Keratinocyte (primary cell): ENCODE data around the gene PKN2.

Source experiments
- CTCF ChIP-seq, 3 experiments: IDR thresholded peaks in 1 of 3; conservative IDR thresholded peaks in 1 of 3; optimal IDR thresholded peaks in 1 of 3; 2 replicates in 2 of 3; 3 replicates in 1 of 3; pipeline versions ENCODE3 to v1.5.1; 2011; ENCODE audit warnings: low read length in 3 of 3, mild to moderate bottlenecking in 3 of 3, moderate library complexity in 2 of 3, control low read depth in 1 of 3, inconsistent platforms in 1 of 3; ENCODE audit not compliant: insufficient read depth in 2 of 3; ENCODE audit errors: extremely low read depth in 1 of 3
- EZH2 ChIP-seq: IDR thresholded peaks from one replicate; pipeline ENCODE4 v1.6.1; 2012; ENCODE audit warnings: inconsistent platforms, mild to moderate bottlenecking, low read length, moderate library complexity

GRCh38 chr1:88799491-88799890 is 115.4 kb downstream of the PKN2 start:
- no peak for TF ChIP-seq CTCF (optimal IDR thresholded peaks at IDR 0.05 in 1 of 3, IDR thresholded peaks at IDR 0.05 in 1 of 3, conservative IDR thresholded peaks at IDR 0.05 in 1 of 3; ENCODE audit: extremely low read depth in 1 of 3, insufficient read depth in 2 of 3, low read length in 3 of 3)
- TF ChIP-seq EZH2 = no peak
